ENCODE data around the gene CABLES1.

The CABLES1 gene

GRCh38 chr18:23189768-23190661 is 54.7 kb downstream of the CABLES1 start:
- Histone ChIP-seq H2BK15ac (ENCODE audit: low read length) (peak overlapping the region; percentile 6), H2AFZ (ENCODE audit: low read length) (no peak overlapping the region), H3K4me2 (ENCODE audit: insufficient read depth, low read length, poor library complexity, severe bottlenecking) (no peak overlapping the region), H4K8ac (ENCODE audit: low read depth, low read length) (no peak overlapping the region), H3K9me3 (replicated peaks in 1 of 2; ENCODE audit: control insufficient read depth in 2 of 2, insufficient read depth in 1 of 2, low read depth in 1 of 2, low read length in 2 of 2) (no peaks in the 10 kb centered on the region), H3K36me3 (replicated peaks in 1 of 2; ENCODE audit: control insufficient read depth in 2 of 2, insufficient read depth in 2 of 2, low read length in 2 of 2) (no peaks in the 10 kb centered on the region), H3K23ac (ENCODE audit: low read depth, low read length, poor library complexity) (peak overlapping the region; percentile 83), H2AK5ac (ENCODE audit: low read depth, low read length) (peak overlapping the region; percentile 51), H3K18ac (ENCODE audit: low read length) (peak overlapping the region; percentile 36), H3K9ac (ENCODE audit: low read depth, low read length, poor library complexity) (peak overlapping the region; percentile 7), H3K4me1 (ENCODE audit: control insufficient read depth in 2 of 2, insufficient read depth in 1 of 2, low read depth in 1 of 2, low read length in 2 of 2) (peaks cover 9 to 25% of the 10 kb centered on the region in 2 donors), H3K27me3 (ENCODE audit: control insufficient read depth in 3 of 3, insufficient read depth in 3 of 3, low read depth in 1 of 3, low read length in 3 of 3) (no peaks in the 10 kb centered on the region), H3K4me3 (ENCODE audit: low read length in 2 of 2) (no peak overlapping the region), H4K91ac (ENCODE audit: low read depth, low read length, poor library complexity) (no peak overlapping the region), H3K14ac (ENCODE audit: low read length) (no peak overlapping the region), H2BK12ac (ENCODE audit: low read length) (peak overlapping the region; percentile 36), H3K27ac (replicated peaks; ENCODE audit: low read length) (no peak overlapping the region), H3K4ac (ENCODE audit: low read length) (no peak overlapping the region), H2BK120ac (ENCODE audit: low read depth, low read length) (no peak overlapping the region), H2BK5ac (ENCODE audit: low read length) (no peak overlapping the region), H3K79me1 (ENCODE audit: low read depth, low read length) (no peaks in the 10 kb centered on the region)
- DNase-seq (ENCODE audit: low spot score), result no peak
- no CpG with 5 or more reads among the region's 25 CpGs for WGBS, 2 donors (ENCODE audit: extremely low coverage in 2 of 2, insufficient read length in 2 of 2, insufficient replicate concordance in 1 of 2)

GRCh38 chr18:23191232-23191631 is 55.9 kb downstream of the CABLES1 start:
- H3K9ac ChIP-seq (ENCODE audit: low read depth, low read length, poor library complexity), result no peak overlapping the region
- no peak overlapping the region for H2BK12ac ChIP-seq (ENCODE audit: low read length)
- no peak overlapping the region for H3K14ac ChIP-seq (ENCODE audit: low read length)
- H2AK5ac ChIP-seq (ENCODE audit: low read depth, low read length), result no peak overlapping the region
- H2BK15ac ChIP-seq (ENCODE audit: low read length), result no peak overlapping the region
- no peak overlapping the region for H4K91ac ChIP-seq (ENCODE audit: low read depth, low read length, poor library complexity)
- no CpG with 5 or more reads among the region's 1 CpG for WGBS, 2 donors (ENCODE audit: extremely low coverage in 2 of 2, insufficient read length in 2 of 2, insufficient replicate concordance in 1 of 2)
- no peak overlapping the region for H2BK120ac ChIP-seq (ENCODE audit: low read depth, low read length)
- no peak overlapping the region for H4K8ac ChIP-seq (ENCODE audit: low read depth, low read length)
- no peak overlapping the region for H3K4me3 ChIP-seq (ENCODE audit: low read length in 2 of 2)
- H3K9me3 ChIP-seq (replicated peaks in 1 of 2; ENCODE audit: control insufficient read depth in 2 of 2, insufficient read depth in 1 of 2, low read depth in 1 of 2, low read length in 2 of 2), result no peaks in the 10 kb centered on the region
- H3K36me3 ChIP-seq (replicated peaks in 1 of 2; ENCODE audit: control insufficient read depth in 2 of 2, insufficient read depth in 2 of 2, low read length in 2 of 2), result no peaks in the 10 kb centered on the region
- no peak overlapping the region for H2AFZ ChIP-seq (ENCODE audit: low read length)
- peaks cover 9 to 25% of the 10 kb centered on the region in 2 donors for H3K4me1 ChIP-seq (ENCODE audit: control insufficient read depth in 2 of 2, insufficient read depth in 1 of 2, low read depth in 1 of 2, low read length in 2 of 2)
- no peaks in the 10 kb centered on the region for H3K79me1 ChIP-seq (ENCODE audit: low read depth, low read length)
- H3K27ac ChIP-seq (replicated peaks; ENCODE audit: low read length), result no peak overlapping the region
- H3K4ac ChIP-seq (ENCODE audit: low read length), result no peak overlapping the region
- no peak overlapping the region for H3K23ac ChIP-seq (ENCODE audit: low read depth, low read length, poor library complexity)
- no peak for DNase-seq (ENCODE audit: low spot score)
- no peak overlapping the region for H2BK5ac ChIP-seq (ENCODE audit: low read length)
- no peak overlapping the region for H3K18ac ChIP-seq (ENCODE audit: low read length)
- H3K4me2 ChIP-seq (ENCODE audit: insufficient read depth, low read length, poor library complexity, severe bottlenecking), result no peak overlapping the region
- no peaks in the 10 kb centered on the region for H3K27me3 ChIP-seq (ENCODE audit: control insufficient read depth in 3 of 3, insufficient read depth in 3 of 3, low read depth in 1 of 3, low read length in 3 of 3)

- no peak overlapping the region for H3K18ac ChIP-seq (ENCODE audit: low read length)
- no peak overlapping the region for H3K4ac ChIP-seq (ENCODE audit: low read length)
- no peak overlapping the region for H3K14ac ChIP-seq (ENCODE audit: low read length)
- no peak overlapping the region for H3K4me2 ChIP-seq (ENCODE audit: insufficient read depth, low read length, poor library complexity, severe bottlenecking)
- H2BK12ac ChIP-seq (ENCODE audit: low read length), result no peak overlapping the region
- no CpG with 5 or more reads among the region's 2 CpGs for WGBS, 2 donors (ENCODE audit: extremely low coverage in 2 of 2, insufficient read length in 2 of 2, insufficient replicate concordance in 1 of 2)
- H2AK5ac ChIP-seq (ENCODE audit: low read depth, low read length), result no peak overlapping the region
- H2BK5ac ChIP-seq (ENCODE audit: low read length), result no peak overlapping the region
- H3K23ac ChIP-seq (ENCODE audit: low read depth, low read length, poor library complexity), result no peak overlapping the region
- DNase-seq (ENCODE audit: low spot score), result no peak
- no peak overlapping the region for H2AFZ ChIP-seq (ENCODE audit: low read length)
- no peaks in the 10 kb centered on the region for H3K27me3 ChIP-seq (ENCODE audit: control insufficient read depth in 3 of 3, insufficient read depth in 3 of 3, low read depth in 1 of 3, low read length in 3 of 3)
- H2BK15ac ChIP-seq (ENCODE audit: low read length), result no peak overlapping the region
- no peaks in the 10 kb centered on the region for H3K9me3 ChIP-seq (replicated peaks in 1 of 2; ENCODE audit: control insufficient read depth in 2 of 2, insufficient read depth in 1 of 2, low read depth in 1 of 2, low read length in 2 of 2)
- no peak overlapping the region for H2BK120ac ChIP-seq (ENCODE audit: low read depth, low read length)
- no peak overlapping the region for H3K9ac ChIP-seq (ENCODE audit: low read depth, low read length, poor library complexity)
- no peak overlapping the region for H3K4me3 ChIP-seq (ENCODE audit: low read length in 2 of 2)
- H4K91ac ChIP-seq (ENCODE audit: low read depth, low read length, poor library complexity), result no peak overlapping the region
- peaks cover 0 to 5% of the 10 kb centered on the region in 2 donors for H3K36me3 ChIP-seq (replicated peaks in 1 of 2; ENCODE audit: control insufficient read depth in 2 of 2, insufficient read depth in 2 of 2, low read length in 2 of 2)
- no peaks in the 10 kb centered on the region for H3K79me1 ChIP-seq (ENCODE audit: low read depth, low read length)
- no peak overlapping the region for H3K27ac ChIP-seq (replicated peaks; ENCODE audit: low read length)
- H4K8ac ChIP-seq (ENCODE audit: low read depth, low read length), result no peak overlapping the region
- H3K4me1 ChIP-seq (ENCODE audit: control insufficient read depth in 2 of 2, insufficient read depth in 1 of 2, low read depth in 1 of 2, low read length in 2 of 2), result peaks cover 11 to 21% of the 10 kb centered on the region in 2 donors
These were observed 58.5 kb downstream of the CABLES1 start for GRCh38 chr18:23193742-23194141.

- DNase-seq (ENCODE audit: low spot score), result no peak
- Histone ChIP-seq H3K4ac (ENCODE audit: low read length) (no peak overlapping the region), H3K14ac (ENCODE audit: low read length) (no peak overlapping the region), H3K4me1 (ENCODE audit: control insufficient read depth in 2 of 2, insufficient read depth in 1 of 2, low read depth in 1 of 2, low read length in 2 of 2) (peaks cover 11 to 21% of the 10 kb centered on the region in 2 donors), H2BK15ac (ENCODE audit: low read length) (no peak overlapping the region), H3K27ac (replicated peaks; ENCODE audit: low read length) (no peak overlapping the region), H3K4me3 (ENCODE audit: low read length in 2 of 2) (no peak overlapping the region), H2BK12ac (ENCODE audit: low read length) (no peak overlapping the region), H4K8ac (ENCODE audit: low read depth, low read length) (no peak overlapping the region), H2BK5ac (ENCODE audit: low read length) (no peak overlapping the region), H4K91ac (ENCODE audit: low read depth, low read length, poor library complexity) (no peak overlapping the region), H2BK120ac (ENCODE audit: low read depth, low read length) (no peak overlapping the region), H3K23ac (ENCODE audit: low read depth, low read length, poor library complexity) (no peak overlapping the region), H3K79me1 (ENCODE audit: low read depth, low read length) (no peaks in the 10 kb centered on the region), H3K4me2 (ENCODE audit: insufficient read depth, low read length, poor library complexity, severe bottlenecking) (no peak overlapping the region), H3K9me3 (replicated peaks in 1 of 2; ENCODE audit: control insufficient read depth in 2 of 2, insufficient read depth in 1 of 2, low read depth in 1 of 2, low read length in 2 of 2) (no peaks in the 10 kb centered on the region), H2AK5ac (ENCODE audit: low read depth, low read length) (no peak overlapping the region), H3K18ac (ENCODE audit: low read length) (no peak overlapping the region), H3K36me3 (replicated peaks in 1 of 2; ENCODE audit: control insufficient read depth in 2 of 2, insufficient read depth in 2 of 2, low read length in 2 of 2) (peaks cover 0 to 5% of the 10 kb centered on the region in 2 donors), H3K9ac (ENCODE audit: low read depth, low read length, poor library complexity) (no peak overlapping the region), H3K27me3 (ENCODE audit: control insufficient read depth in 3 of 3, insufficient read depth in 3 of 3, low read depth in 1 of 3, low read length in 3 of 3) (no peaks in the 10 kb centered on the region), H2AFZ (ENCODE audit: low read length) (peak overlapping the region; percentile 75)
- WGBS, 2 donors (ENCODE audit: extremely low coverage in 2 of 2, insufficient read length in 2 of 2, insufficient replicate concordance in 1 of 2), result no CpG with 5 or more reads among the region's 14 CpGs
These were observed 59.1 kb downstream of the CABLES1 start for GRCh38 chr18:23194155-23194996.

Data from neuronal stem cell (in vitro differentiated cells).